Testis (tissue), 2 donors: ENCODE data around the gene TJP1.

Experiments
- POLR2A ChIP-seq: fragments of 450-650 bp; IDR thresholded peaks from one replicate; pipeline ENCODE4 v1.6.1; 2017; ENCODE audit warnings: antibody characterized with exemption, mild to moderate bottlenecking, moderate library complexity
- TF ChIP-seq, protein P1 (sequence below), 3 experiments: fragments of 450-650 bp in 2 of 3; fragments of 200-600 bp in 1 of 3; sonication (generic) in 1 of 3; IDR thresholded peaks; one replicate each; pipeline ENCODE4 v1.5.1; 2016 to 2019; ENCODE audit warnings: antibody characterized with exemption in 3 of 3, mild to moderate bottlenecking in 2 of 3, moderate library complexity in 1 of 3

DNA sequence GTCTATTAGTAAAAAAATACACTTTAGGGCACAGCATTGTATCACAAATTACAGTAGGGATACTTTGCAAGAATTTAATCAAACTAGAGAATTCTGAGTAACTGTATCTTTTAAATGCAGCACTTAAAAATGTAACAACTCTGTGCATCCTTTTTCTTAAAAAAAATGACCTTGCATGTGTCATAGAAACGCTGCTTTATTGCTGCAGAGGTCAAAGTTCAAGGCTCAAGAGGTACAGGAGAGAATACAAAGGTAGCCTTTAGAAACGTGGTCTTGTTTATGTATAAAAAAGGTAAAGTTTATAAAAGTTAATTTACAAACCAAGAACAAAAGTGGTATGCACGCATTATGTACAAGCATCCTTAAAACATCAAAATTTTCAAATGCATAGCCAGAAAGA lies 122.0 kb downstream of the TJP1 start:
- no peak for TF ChIP-seq POLR2A
- TF ChIP-seq, protein P1, sequence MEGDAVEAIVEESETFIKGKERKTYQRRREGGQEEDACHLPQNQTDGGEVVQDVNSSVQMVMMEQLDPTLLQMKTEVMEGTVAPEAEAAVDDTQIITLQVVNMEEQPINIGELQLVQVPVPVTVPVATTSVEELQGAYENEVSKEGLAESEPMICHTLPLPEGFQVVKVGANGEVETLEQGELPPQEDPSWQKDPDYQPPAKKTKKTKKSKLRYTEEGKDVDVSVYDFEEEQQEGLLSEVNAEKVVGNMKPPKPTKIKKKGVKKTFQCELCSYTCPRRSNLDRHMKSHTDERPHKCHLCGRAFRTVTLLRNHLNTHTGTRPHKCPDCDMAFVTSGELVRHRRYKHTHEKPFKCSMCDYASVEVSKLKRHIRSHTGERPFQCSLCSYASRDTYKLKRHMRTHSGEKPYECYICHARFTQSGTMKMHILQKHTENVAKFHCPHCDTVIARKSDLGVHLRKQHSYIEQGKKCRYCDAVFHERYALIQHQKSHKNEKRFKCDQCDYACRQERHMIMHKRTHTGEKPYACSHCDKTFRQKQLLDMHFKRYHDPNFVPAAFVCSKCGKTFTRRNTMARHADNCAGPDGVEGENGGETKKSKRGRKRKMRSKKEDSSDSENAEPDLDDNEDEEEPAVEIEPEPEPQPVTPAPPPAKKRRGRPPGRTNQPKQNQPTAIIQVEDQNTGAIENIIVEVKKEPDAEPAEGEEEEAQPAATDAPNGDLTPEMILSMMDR (IDR thresholded peaks at IDR 0.05), result no peak
